Measurements from ENCODE around the gene LHCGR.

GRCh38 chr2:48721158-48721557 is 34.4 kb downstream of the LHCGR start:
- TF ChIP-seq POLR2AphosphoS5 (IDR thresholded peaks at IDR 0.05; ENCODE audit: low read depth), result no peak
- TF ChIP-seq, protein P1, sequence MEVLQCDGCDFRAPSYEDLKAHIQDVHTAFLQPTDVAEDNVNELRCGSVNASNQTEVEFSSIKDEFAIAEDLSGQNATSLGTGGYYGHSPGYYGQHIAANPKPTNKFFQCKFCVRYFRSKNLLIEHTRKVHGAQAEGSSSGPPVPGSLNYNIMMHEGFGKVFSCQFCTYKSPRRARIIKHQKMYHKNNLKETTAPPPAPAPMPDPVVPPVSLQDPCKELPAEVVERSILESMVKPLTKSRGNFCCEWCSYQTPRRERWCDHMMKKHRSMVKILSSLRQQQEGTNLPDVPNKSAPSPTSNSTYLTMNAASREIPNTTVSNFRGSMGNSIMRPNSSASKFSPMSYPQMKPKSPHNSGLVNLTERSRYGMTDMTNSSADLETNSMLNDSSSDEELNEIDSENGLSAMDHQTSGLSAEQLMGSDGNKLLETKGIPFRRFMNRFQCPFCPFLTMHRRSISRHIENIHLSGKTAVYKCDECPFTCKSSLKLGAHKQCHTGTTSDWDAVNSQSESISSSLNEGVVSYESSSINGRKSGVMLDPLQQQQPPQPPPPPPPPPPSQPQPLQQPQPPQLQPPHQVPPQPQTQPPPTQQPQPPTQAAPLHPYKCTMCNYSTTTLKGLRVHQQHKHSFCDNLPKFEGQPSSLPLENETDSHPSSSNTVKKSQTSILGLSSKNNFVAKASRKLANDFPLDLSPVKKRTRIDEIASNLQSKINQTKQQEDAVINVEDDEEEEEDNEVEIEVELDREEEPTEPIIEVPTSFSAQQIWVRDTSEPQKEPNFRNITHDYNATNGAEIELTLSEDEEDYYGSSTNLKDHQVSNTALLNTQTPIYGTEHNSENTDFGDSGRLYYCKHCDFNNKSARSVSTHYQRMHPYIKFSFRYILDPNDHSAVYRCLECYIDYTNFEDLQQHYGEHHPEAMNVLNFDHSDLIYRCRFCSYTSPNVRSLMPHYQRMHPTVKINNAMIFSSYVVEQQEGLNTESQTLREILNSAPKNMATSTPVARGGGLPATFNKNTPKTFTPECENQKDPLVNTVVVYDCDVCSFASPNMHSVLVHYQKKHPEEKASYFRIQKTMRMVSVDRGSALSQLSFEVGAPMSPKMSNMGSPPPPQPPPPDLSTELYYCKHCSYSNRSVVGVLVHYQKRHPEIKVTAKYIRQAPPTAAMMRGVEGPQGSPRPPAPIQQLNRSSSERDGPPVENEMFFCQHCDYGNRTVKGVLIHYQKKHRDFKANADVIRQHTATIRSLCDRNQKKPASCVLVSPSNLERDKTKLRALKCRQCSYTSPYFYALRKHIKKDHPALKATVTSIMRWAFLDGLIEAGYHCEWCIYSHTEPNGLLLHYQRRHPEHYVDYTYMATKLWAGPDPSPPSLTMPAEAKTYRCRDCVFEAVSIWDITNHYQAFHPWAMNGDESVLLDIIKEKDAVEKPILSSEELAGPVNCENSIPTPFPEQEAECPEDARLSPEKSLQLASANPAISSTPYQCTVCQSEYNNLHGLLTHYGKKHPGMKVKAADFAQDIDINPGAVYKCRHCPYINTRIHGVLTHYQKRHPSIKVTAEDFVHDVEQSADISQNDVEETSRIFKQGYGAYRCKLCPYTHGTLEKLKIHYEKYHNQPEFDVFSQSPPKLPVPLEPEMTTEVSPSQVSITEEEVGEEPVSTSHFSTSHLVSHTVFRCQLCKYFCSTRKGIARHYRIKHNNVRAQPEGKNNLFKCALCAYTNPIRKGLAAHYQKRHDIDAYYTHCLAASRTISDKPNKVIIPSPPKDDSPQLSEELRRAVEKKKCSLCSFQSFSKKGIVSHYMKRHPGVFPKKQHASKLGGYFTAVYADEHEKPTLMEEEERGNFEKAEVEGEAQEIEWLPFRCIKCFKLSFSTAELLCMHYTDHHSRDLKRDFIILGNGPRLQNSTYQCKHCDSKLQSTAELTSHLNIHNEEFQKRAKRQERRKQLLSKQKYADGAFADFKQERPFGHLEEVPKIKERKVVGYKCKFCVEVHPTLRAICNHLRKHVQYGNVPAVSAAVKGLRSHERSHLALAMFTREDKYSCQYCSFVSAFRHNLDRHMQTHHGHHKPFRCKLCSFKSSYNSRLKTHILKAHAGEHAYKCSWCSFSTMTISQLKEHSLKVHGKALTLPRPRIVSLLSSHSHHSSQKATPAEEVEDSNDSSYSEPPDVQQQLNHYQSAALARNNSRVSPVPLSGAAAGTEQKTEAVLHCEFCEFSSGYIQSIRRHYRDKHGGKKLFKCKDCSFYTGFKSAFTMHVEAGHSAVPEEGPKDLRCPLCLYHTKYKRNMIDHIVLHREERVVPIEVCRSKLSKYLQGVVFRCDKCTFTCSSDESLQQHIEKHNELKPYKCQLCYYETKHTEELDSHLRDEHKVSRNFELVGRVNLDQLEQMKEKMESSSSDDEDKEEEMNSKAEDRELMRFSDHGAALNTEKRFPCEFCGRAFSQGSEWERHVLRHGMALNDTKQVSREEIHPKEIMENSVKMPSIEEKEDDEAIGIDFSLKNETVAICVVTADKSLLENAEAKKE (CRISPR knock-in tag; IDR thresholded peaks at IDR 0.05), result no peak
- TF ChIP-seq ZNF331 (CRISPR knock-in tag; IDR thresholded peaks at IDR 0.05; ENCODE audit: low read depth), result no peak
- TF ChIP-seq CTCF (conservative IDR thresholded peaks at IDR 0.05; ENCODE audit: low read depth in 2 of 2), result no peak

All from GM23338 (cell line).